Measurements from ENCODE around the gene ZNF668. TPM values are rescaled to one million over a fixed set of nuclear protein-coding genes. Genes with fewer than 3 reads are reported as not detected.
"Not testable (repeated sequence)": the region's sequence is repeated elsewhere in the genome, so short reads cannot be mapped to it uniquely, and the experiment has no call there.

ZNF668 gene
- total RNA-seq, 6 experiments from 2014 or later: 2.0 to 4.6 (median 3.5) TPM

GRCh38 chr16:31022544-31023251 lies 51.3 kb downstream of the ZNF668 start:
- no peak overlapping the region for H3K4me3 ChIP-seq
- intact Hi-C loops (cut with DNase I): no loop called here
- H3K36me3 ChIP-seq: no peaks in the 10 kb centered on the region
- no peak for DNase-seq
- peak in 2 of 4 donors; percentile 13 to 37 for ATAC-seq
- H3K27ac ChIP-seq: no peak overlapping the region
- no peaks in the 10 kb centered on the region for H3K4me1 ChIP-seq
- no peaks in the 10 kb centered on the region for H3K9me3 ChIP-seq
- TF ChIP-seq POLR2A (IDR thresholded peaks at IDR 0.05): no peak
- TF ChIP-seq CTCF (IDR thresholded peaks at IDR 0.05): no peak
- 76% methylated on average over 8 of the region's 12 CpGs for WGBS (ENCODE audit: insufficient coverage, low coverage, low lambda C conversion rate, missing lambda C conversion rate)
- H3K27me3 ChIP-seq: no peaks in the 10 kb centered on the region

GRCh38 chr16:31020536-31020935 lies 53.5 kb downstream of the ZNF668 start:
- Histone ChIP-seq H3K9me3 (no peaks in the 10 kb centered on the region), H3K4me1 (no peaks in the 10 kb centered on the region), H3K4me3 (no peak overlapping the region), H3K36me3 (no peaks in the 10 kb centered on the region), H3K27me3 (no peaks in the 10 kb centered on the region), H3K27ac (no peak overlapping the region)
- ATAC-seq (no peak), DNase-seq (no peak)
- 76% methylated on average over 2 of the region's 3 CpGs for WGBS (ENCODE audit: insufficient coverage, low coverage, low lambda C conversion rate, missing lambda C conversion rate)
- intact Hi-C loops (cut with DNase I): no loop called here
- TF ChIP-seq CTCF (IDR thresholded peaks at IDR 0.05) (no peak), POLR2A (IDR thresholded peaks at IDR 0.05) (no peak)

GRCh38 chr16:31017756-31018155 lies 56.3 kb downstream of the ZNF668 start:
- H3K27me3 ChIP-seq; DNase-seq; intact Hi-C loops (cut with DNase I); H3K4me3 ChIP-seq; H3K9me3 ChIP-seq; H3K27ac ChIP-seq; H3K4me1 ChIP-seq; H3K36me3 ChIP-seq; ATAC-seq: not testable (repeated sequence)
- WGBS (ENCODE audit: insufficient coverage, low coverage, low lambda C conversion rate, missing lambda C conversion rate): 97% methylated on average over 9 of the region's 10 CpGs

GRCh38 chr16:31016018-31016417 lies 58.0 kb downstream of the ZNF668 start:
- no peaks in the 10 kb centered on the region for H3K9me3 ChIP-seq
- 47% methylated on average over 5 of the region's 6 CpGs for WGBS (ENCODE audit: insufficient coverage, low coverage, low lambda C conversion rate, missing lambda C conversion rate)
- H3K36me3 ChIP-seq: no peaks in the 10 kb centered on the region
- no peak overlapping the region for H3K4me3 ChIP-seq
- TF ChIP-seq POLR2A (IDR thresholded peaks at IDR 0.05) (no peak), CTCF (IDR thresholded peaks at IDR 0.05) (no peak)
- DNase-seq: no peak
- peak; percentile 33 to 86 (median 48) for ATAC-seq
- no peak overlapping the region for H3K27ac ChIP-seq
- no peaks in the 10 kb centered on the region for H3K27me3 ChIP-seq
- no peaks in the 10 kb centered on the region for H3K4me1 ChIP-seq
- intact Hi-C loops (cut with DNase I): no loop called here

- H3K4me1 ChIP-seq; H3K4me3 ChIP-seq; DNase-seq; ATAC-seq; H3K9me3 ChIP-seq; H3K36me3 ChIP-seq; H3K27ac ChIP-seq; intact Hi-C loops (cut with DNase I); H3K27me3 ChIP-seq: not testable (repeated sequence)
Measured at GRCh38 chr16:31013292-31013691, 60.7 kb downstream of the ZNF668 start.

- intact Hi-C loops (cut with DNase I); H3K27ac ChIP-seq; DNase-seq; H3K4me3 ChIP-seq; H3K4me1 ChIP-seq; H3K9me3 ChIP-seq; H3K27me3 ChIP-seq; ATAC-seq; H3K36me3 ChIP-seq: not testable (repeated sequence)
- 65% methylated on average over 7 of the region's 7 CpGs for WGBS (ENCODE audit: insufficient coverage, low coverage, low lambda C conversion rate, missing lambda C conversion rate)
Measured at GRCh38 chr16:31011815-31012214, 62.2 kb downstream of the ZNF668 start.

Other genes with a start within 250 kb of the ZNF668 start
- 10 to 100 TPM in 2 of 6 experiments, 1 to 10 TPM in 4; 5.9 to 14.3 (median 7.9) TPM for gene BCL7C, start 180.2 kb downstream of the ZNF668 start, total RNA-seq
- under 1 TPM in 4 of 6 experiments, not detected in 2; 0.13 to 0.74 (median 0.43) TPM for gene CTF1, start 177.6 kb downstream of the ZNF668 start, total RNA-seq
- 1 to 10 TPM; 2.8 to 8.0 (median 3.4) TPM for gene FBXL19, start 150.7 kb downstream of the ZNF668 start, total RNA-seq
- 10 to 100 TPM; 27.7 to 56.6 (median 31.6) TPM for gene ORAI3, start 125.2 kb downstream of the ZNF668 start, total RNA-seq
- gene SETD1A, start 116.5 kb downstream of the ZNF668 start, total RNA-seq: 1 to 10 TPM; 3.7 to 7.4 (median 6.9) TPM
- gene HSD3B7, start 89.0 kb downstream of the ZNF668 start, total RNA-seq: 100 to 1,000 TPM in 3 of 6 experiments, 10 to 100 TPM in 3; 54.6 to 219 (median 86.9) TPM
- 1 to 10 TPM in 4 of 6 experiments, under 1 TPM in 2; 0.61 to 4.5 (median 2.6) TPM for gene STX1B, start 63.6 kb downstream of the ZNF668 start, total RNA-seq
- 10 to 100 TPM; 18.8 to 52.8 (median 23.6) TPM for gene STX4, start 40.7 kb downstream of the ZNF668 start, total RNA-seq
- 1 to 10 TPM; 4.2 to 5.0 (median 4.5) TPM for gene ZNF646, start 182 bp upstream of the ZNF668 start, total RNA-seq
- gene PRSS53, start 14.7 kb upstream of the ZNF668 start, total RNA-seq: 10 to 100 TPM in 1 of 6 experiments, 1 to 10 TPM in 5; 2.3 to 14.8 (median 3.9) TPM
- 100 to 1,000 TPM; 102 to 297 (median 199) TPM for gene VKORC1, start 20.6 kb upstream of the ZNF668 start, total RNA-seq
- 10 to 100 TPM; 34.8 to 61.5 (median 41.8) TPM for gene BCKDK, start 34.1 kb upstream of the ZNF668 start, total RNA-seq
- 10 to 100 TPM; 20.4 to 29.9 (median 25.2) TPM for gene KAT8, start 43.4 kb upstream of the ZNF668 start, total RNA-seq
- 10 to 100 TPM in 4 of 6 experiments, 1 to 10 TPM in 2; 5.6 to 20.0 (median 13.1) TPM for gene PRSS8, start 61.5 kb upstream of the ZNF668 start, total RNA-seq
- gene PRSS36, start 75.8 kb upstream of the ZNF668 start, total RNA-seq: 1 to 10 TPM in 3 of 6 experiments, under 1 TPM in 3; 0.25 to 1.6 (median 1.0) TPM
- gene FUS, start 105.9 kb upstream of the ZNF668 start, total RNA-seq: 10 to 100 TPM; 18.7 to 69.7 (median 40.4) TPM
- gene PYCARD, start 128.5 kb upstream of the ZNF668 start, total RNA-seq: 10 to 100 TPM in 3 of 6 experiments, 1 to 10 TPM in 3; 5.7 to 14.9 (median 9.6) TPM
- under 1 TPM in 1 of 6 experiments, not detected in 5; 0.06 TPM for gene TRIM72, start 139.9 kb upstream of the ZNF668 start, total RNA-seq
- not detected for gene PYDC1, start 142.9 kb upstream of the ZNF668 start, total RNA-seq
- gene ITGAM, start 185.7 kb upstream of the ZNF668 start, total RNA-seq: 10 to 100 TPM in 1 of 6 experiments, 1 to 10 TPM in 5; 2.7 to 11.6 (median 4.3) TPM